K562 (cell line): ENCODE measurements around the gene SLC35E1. TPM values are rescaled to one million over a fixed set of nuclear protein-coding genes. Genes with fewer than 3 reads are reported as not detected.

Experiments
- DNMT1 ChIP-seq: fragments of 450-650 bp; IDR thresholded peaks from 2 replicates; pipeline ENCODE4 v1.6.1; 2016; ENCODE audit warnings: antibody characterized with exemption, mild to moderate bottlenecking
- ELK1 ChIP-seq: sonication (generic); formaldehyde crosslinking; IDR thresholded peaks from 2 replicates; pipeline ENCODE4 v1.8.1; 2022; ENCODE audit warnings: missing genetic modification reagents
- FOSL1 ChIP-seq: fragments of 200-800 bp; sonication (Bioruptor generic); conservative IDR thresholded peaks from 2 replicates; pipeline ENCODE4 v1.6.1; 2016; ENCODE audit warnings: missing genetic modification characterization, missing compliant biosample characterization
- GABPA ChIP-seq: fragments of 200-800 bp; sonication (Bioruptor generic); conservative IDR thresholded peaks from 2 replicates; pipeline ENCODE4 v1.6.1; 2016; ENCODE audit warnings: low read depth, missing genetic modification characterization, missing compliant biosample characterization
- GABPB1 ChIP-seq: sonication (generic); formaldehyde crosslinking; IDR thresholded peaks from 2 replicates; pipeline ENCODE4 v1.8.0; 2022; ENCODE audit warnings: mild to moderate bottlenecking, missing genetic modification reagents
- KAT7 ChIP-seq: sonication (generic); formaldehyde crosslinking; IDR thresholded peaks from 2 replicates; pipeline ENCODE4 v1.8.0; 2022; ENCODE audit warnings: missing genetic modification reagents, mild to moderate bottlenecking, borderline replicate concordance
- MTA2 ChIP-seq: fragments of 450-650 bp; IDR thresholded peaks from 2 replicates; pipeline ENCODE4 v1.6.1; 2016; ENCODE audit warnings: low read depth
- NFE2 ChIP-seq: IDR thresholded peaks from 2 replicates; pipeline ENCODE4 v1.6.1; 2014; ENCODE audit warnings: antibody characterized with exemption, low read depth
- SAP30 ChIP-seq: fragments of 200-600 bp; sonication (generic); IDR thresholded peaks from 2 replicates; pipeline ENCODE4 v1.6.1; 2012; ENCODE audit warnings: borderline replicate concordance, low read depth, mild to moderate bottlenecking, moderate library complexity, low read length, control low read depth, inconsistent platforms; ENCODE audit not compliant: insufficient read depth, poor library complexity, severe bottlenecking
- SLC30A9 ChIP-seq: fragments of 250-450 bp; sonication (Bioruptor Pico); IDR thresholded peaks from 2 replicates; pipeline ENCODE4 v1.8.0; 2022; ENCODE audit warnings: mild to moderate bottlenecking, moderate library complexity
- SMAD4 ChIP-seq: fragments of 250-450 bp; sonication (Bioruptor Pico); conservative IDR thresholded peaks from 2 replicates; pipeline ENCODE4 v1.8.0; 2021; ENCODE audit warnings: inconsistent platforms, mild to moderate bottlenecking, moderate library complexity
- SMARCE1 ChIP-seq: fragments of 450-650 bp; IDR thresholded peaks from 2 replicates; pipeline ENCODE4 v1.7.1; 2016; ENCODE audit warnings: mild to moderate bottlenecking
- TCFL5 ChIP-seq: fragments of 250-450 bp; sonication (Bioruptor Pico); conservative IDR thresholded peaks from 2 replicates; pipeline ENCODE4 v1.6.1; 2021; ENCODE audit warnings: mild to moderate bottlenecking, moderate library complexity, matching md5 sums
- TFAP4 ChIP-seq: sonication (generic); formaldehyde crosslinking; IDR thresholded peaks from 2 replicates; pipeline ENCODE4 v1.8.0; 2022; ENCODE audit warnings: missing genetic modification reagents, mild to moderate bottlenecking, moderate library complexity, borderline replicate concordance
- VEZF1 ChIP-seq: fragments of 200-800 bp; sonication (Bioruptor generic); IDR thresholded peaks from 2 replicates; pipeline ENCODE4 v1.6.1; 2017; ENCODE audit warnings: missing genetic modification characterization, missing compliant biosample characterization
- ZFP30 ChIP-seq: fragments of 250-450 bp; sonication (Bioruptor Pico); IDR thresholded peaks from 2 replicates; pipeline ENCODE4 v1.8.0; 2022; ENCODE audit warnings: moderate library complexity, mild to moderate bottlenecking, inconsistent platforms, borderline replicate concordance
- ZFP36 ChIP-seq: fragments of 150-350 bp; IDR thresholded peaks from 2 replicates; pipeline ENCODE4 v1.6.1; 2018; ENCODE audit warnings: low read length, low read depth; ENCODE audit not compliant: partially characterized antibody
- ZNF639 ChIP-seq, 2 experiments: fragments of 200-800 bp in 1 of 2; sonication (Bioruptor generic) in 1 of 2; sonication (generic) in 1 of 2; formaldehyde crosslinking in 1 of 2; IDR thresholded peaks in 1 of 2; conservative IDR thresholded peaks in 1 of 2; 2 replicates each; pipeline versions ENCODE4 v1.5.0 to v1.6.1; 2016 to 2020; ENCODE audit warnings: missing compliant biosample characterization in 1 of 2, missing genetic modification characterization in 1 of 2, missing genetic modification reagents in 1 of 2
- ZNF780A ChIP-seq: fragments of 250-450 bp; sonication (Bioruptor Pico); IDR thresholded peaks from 2 replicates; pipeline ENCODE4 v1.5.0; 2021; ENCODE audit warnings: mild to moderate bottlenecking
- polyA plus RNA-seq, 8 experiments: library from polyadenylated mRNA; depleted of rRNA in 4 of 8; stranded (reverse) in 5 of 8; unstranded in 3 of 8; fragments of >200 nt; fragmentation: Nextera tagmentation in 2 of 8; fragmentation: Illumina TruSeq in 1 of 8; extraction: Ambion mirVana in 2 of 8; extraction: Trizol in 1 of 8; gene quantifications; 2 replicates each; pipeline versions ENCODE4 v1.2.1 to v1.2.3, GENCODE V29; 2011 to 2014; ENCODE audit warnings: inconsistent platforms in 1 of 8, missing spikeins in 1 of 8
- total RNA-seq, 7 experiments: library from RNA; depleted of rRNA in 6 of 7; stranded (reverse); fragments of >200 nt in 6 of 7; fragmentation: Illumina TruSeq in 2 of 7; extraction: Trizol in 2 of 7; gene quantifications; 2 replicates each; pipeline versions ENCODE4 v1.2.1 to v1.2.3, GENCODE V29; 2011 to 2021; ENCODE audit warnings: low replicate concordance in 1 of 7

Gene SLC35E1
- total and polyA plus RNA-seq, 9 of the 15 experiments (the other 6 are each of a cell fraction or from before 2014, with no cell fraction given) = 15.0 to 40.1 (median 25.7) TPM

GRCh38 chr19:16581145-16581970 lies 9.1 kb upstream of the SLC35E1 start (continued):
- TF ChIP-seq KAT7 (CRISPR knock-in tag) (no peak), MTA2 (no peak), GABPA (tag) (no peak), SLC30A9 (no peak), DNMT1 (no peak), ZNF780A (CRISPR knock-in tag) (no peak), SAP30 (no peak), GABPB1 (CRISPR knock-in tag) (no peak), SMARCE1 (no peak; the same call in 1 of the 2 replicates), VEZF1 (CRISPR knock-in tag) (peak; percentile 95), SMAD4 (peak; percentile 61; the same call in 1 of the 2 replicates), FOSL1 (tag) (no peak), ZNF639 (CRISPR knock-in tag; conservative IDR thresholded peaks at IDR 0.05 in 1 of 2, IDR thresholded peaks at IDR 0.05 in 1 of 2) (peak in 1 of 2 experiments; percentile 52; a peak in 1 of 4 replicates), ZFP30 (CRISPR knock-in tag) (no peak), NFE2 (peak; percentile 92), ELK1 (CRISPR knock-in tag) (no peak), ZFP36 (no peak), TFAP4 (CRISPR knock-in tag) (no peak), TCFL5 (no peak)
